Mucosa of descending colon (tissue), 3 donors: ENCODE measurements around the gene RIN3. TPM values are rescaled to one million over a fixed set of nuclear protein-coding genes. Genes with fewer than 3 reads are reported as not detected.

ENCODE experiments used
- ATAC-seq: fragments of 200-7000 bp; cut with Tn5 transposase; one replicate; pipeline ENCODE4 v1.9.1; 2020; ENCODE audit warnings: mild to moderate bottlenecking, moderate library complexity
- DNase-seq, 3 donors: peaks; one replicate each; pipeline ENCODE4 v3.0.0-alpha.2; 2020
- H3K36me3 ChIP-seq: fragments of 200-600 bp; one replicate; pipeline ENCODE4 v1.8.0; 2021; ENCODE audit warnings: low read depth, mild to moderate bottlenecking
- H3K4me1 ChIP-seq: fragments of 200-600 bp; one replicate; pipeline ENCODE4 v1.8.0; 2021; ENCODE audit warnings: low read depth, mild to moderate bottlenecking
- H3K4me3 ChIP-seq: fragments of 200-600 bp; one replicate; pipeline ENCODE4 v1.8.0; 2021; ENCODE audit warnings: mild to moderate bottlenecking
- H3K9me3 ChIP-seq: fragments of 200-600 bp; one replicate; pipeline ENCODE4 v1.8.0; 2021; ENCODE audit warnings: mild to moderate bottlenecking
- CTCF ChIP-seq: fragments of 200-600 bp; IDR thresholded peaks from one replicate; pipeline ENCODE4 v1.8.0; 2022; ENCODE audit warnings: antibody characterized with exemption, mild to moderate bottlenecking
- intact Hi-C, 2 donors: fragments of 100-400 bp; cut with DNase I in 1 of 2; cut with micrococcal nuclease in 1 of 2; formaldehyde crosslinking; loops; one replicate each; pipeline versions ENCODE4 v1.11.0 to v1.11.1; 2022; cut with DNase I, micrococcal nuclease
- total RNA-seq, 3 donors: library from RNA; stranded (reverse); fragmentation: NEBNext Ultra II Directional in 2 of 3; extraction: Animal tissue kit (Norgen Biotek cat#: 25700) in 2 of 3; gene quantifications; one replicate each; pipeline versions ENCODE4 v1.2.1 to v1.2.4, GENCODE V29; 2021 to 2023
- donor health status: DM: no; HTN: no; CAD: no; lungs with moderate emphysema.
- donor health status: DM: no; HTN: no; CAD: no.
- donor health status: DM: no; HTN: yes; CAD: no.

The RIN3 gene
- total RNA-seq, 3 donors from 2014 or later: 26.2 to 51.0 (median 32.9) TPM

GRCh38 chr14:92633724-92634123 is 120.1 kb downstream of the RIN3 start:
- Histone ChIP-seq H3K9me3 (no peaks in the 10 kb centered on the region), H3K4me1 (no peaks in the 10 kb centered on the region), H3K4me3 (no peak overlapping the region), H3K36me3 (no peaks in the 10 kb centered on the region)
- ATAC-seq (no peak), DNase-seq (no peak)
- intact Hi-C loops: no loop called here
- no peak for TF ChIP-seq CTCF

- intact Hi-C loops: no loop called here
- ATAC-seq: no peak
- no peak for DNase-seq
- Histone ChIP-seq H3K36me3 (no peaks in the 10 kb centered on the region), H3K4me3 (no peak overlapping the region), H3K9me3 (no peaks in the 10 kb centered on the region), H3K4me1 (no peaks in the 10 kb centered on the region)
- TF ChIP-seq CTCF: no peak
Observed at GRCh38 chr14:92635031-92635430, 121.5 kb downstream of the RIN3 start.

- no peaks in the 10 kb centered on the region for H3K36me3 ChIP-seq
- no peak overlapping the region for H3K4me3 ChIP-seq
- intact Hi-C loops: no loop called here
- H3K9me3 ChIP-seq: no peaks in the 10 kb centered on the region
- ATAC-seq (no peak), DNase-seq (no peak)
- H3K4me1 ChIP-seq: no peaks in the 10 kb centered on the region
- TF ChIP-seq CTCF: no peak
Observed at GRCh38 chr14:92635896-92636295, 122.3 kb downstream of the RIN3 start.

DNA sequence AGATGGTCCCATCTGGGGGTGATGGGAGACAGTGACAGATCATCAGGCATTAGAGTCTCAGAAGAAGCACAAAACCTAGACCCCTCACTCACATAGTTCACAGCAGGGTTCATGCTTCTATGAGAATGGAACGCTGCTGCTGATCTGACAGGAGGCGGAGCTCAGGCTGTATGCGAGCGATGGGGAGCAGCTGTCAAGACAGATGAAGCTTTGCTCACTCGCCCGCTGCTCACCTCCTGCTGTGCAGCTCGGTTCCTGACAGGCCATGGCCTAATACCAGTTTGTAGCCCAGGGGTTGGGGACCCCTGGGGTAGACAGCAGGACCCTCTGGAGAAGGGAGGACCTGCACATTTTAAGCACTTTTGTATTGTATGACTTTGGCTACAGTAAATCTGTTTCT is 123.6 kb downstream of the RIN3 start:
- no peaks in the 10 kb centered on the region for H3K9me3 ChIP-seq
- no peak for TF ChIP-seq CTCF
- H3K4me3 ChIP-seq: no peak overlapping the region
- intact Hi-C loops: no loop called here
- no peaks in the 10 kb centered on the region for H3K36me3 ChIP-seq
- no peak for DNase-seq
- no peak for ATAC-seq
- no peaks in the 10 kb centered on the region for H3K4me1 ChIP-seq

- H3K36me3 ChIP-seq: no peaks in the 10 kb centered on the region
- ATAC-seq (no peak), DNase-seq (no peak)
- H3K4me1 ChIP-seq: no peaks in the 10 kb centered on the region
- intact Hi-C loops: no loop called here
- H3K4me3 ChIP-seq: no peak overlapping the region
- no peak for TF ChIP-seq CTCF
- no peaks in the 10 kb centered on the region for H3K9me3 ChIP-seq
Observed at GRCh38 chr14:92637864-92638263, 124.3 kb downstream of the RIN3 start.

GRCh38 chr14:92638266-92638665 is 124.7 kb downstream of the RIN3 start:
- H3K9me3 ChIP-seq: no peaks in the 10 kb centered on the region
- no peaks in the 10 kb centered on the region for H3K36me3 ChIP-seq
- no peaks in the 10 kb centered on the region for H3K4me1 ChIP-seq
- DNase-seq (no peak), ATAC-seq (no peak)
- intact Hi-C loops: no loop called here
- no peak for TF ChIP-seq CTCF
- H3K4me3 ChIP-seq: no peak overlapping the region
